K562 (cell line): ENCODE results near the gene PRDX1.

Source experiments
- CTCF ChIP-seq, 3 experiments: IDR thresholded peaks in 2 of 3; conservative IDR thresholded peaks in 1 of 3; 2 replicates each; pipeline ENCODE4 v1.5.1; 2011 to 2012; ENCODE audit warnings: low read length in 3 of 3, mild to moderate bottlenecking in 3 of 3, control low read depth in 2 of 3, improper control_type of control experiment in 1 of 3, inconsistent platforms in 1 of 3, low read depth in 1 of 3, mixed read lengths in 1 of 3, moderate library complexity in 1 of 3; ENCODE audit not compliant: insufficient read depth in 2 of 3
- GATAD2B ChIP-seq: fragments of 450-650 bp; IDR thresholded peaks from 2 replicates; pipeline ENCODE4 v1.6.1; 2017; ENCODE audit warnings: mild to moderate bottlenecking, borderline replicate concordance
- SP1 ChIP-seq: sonication (generic); formaldehyde crosslinking; IDR thresholded peaks from 2 replicates; pipeline ENCODE4 v1.8.1; 2022; ENCODE audit warnings: mild to moderate bottlenecking, missing genetic modification reagents

DNA sequence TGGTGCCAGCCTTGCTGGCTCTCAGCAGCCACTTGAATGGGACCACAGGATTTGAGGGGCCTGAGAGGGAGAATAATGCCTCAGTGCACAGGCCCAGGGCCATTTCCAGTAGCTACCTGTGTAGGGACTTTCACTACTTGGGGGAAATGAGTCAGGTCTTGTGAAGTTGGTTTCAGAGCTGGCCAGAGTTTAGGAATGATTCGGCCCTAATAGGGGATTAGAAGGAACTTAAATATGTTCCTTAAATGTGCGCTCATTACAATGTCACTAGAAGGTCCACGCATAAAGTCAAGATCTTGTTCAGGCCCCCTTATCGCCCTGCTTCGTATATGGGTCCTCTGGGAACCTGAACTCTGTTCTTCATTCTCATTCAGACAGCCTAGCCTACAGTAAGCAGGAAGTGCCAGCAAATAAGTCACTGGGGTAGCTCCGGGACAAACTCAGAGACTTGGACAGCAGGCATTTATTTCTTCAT, 23.4 kb upstream of the PRDX1 start:
- TF ChIP-seq CTCF (IDR thresholded peaks at IDR 0.05 in 2 of 3, conservative IDR thresholded peaks at IDR 0.05 in 1 of 3; ENCODE audit: insufficient read depth in 2 of 3, low read depth in 1 of 3, low read length in 3 of 3) (no peak), SP1 (no peak), GATAD2B (no peak)
